GM12891 (cell line): ENCODE results near the gene LVRN.

Experiments used
- DNase-seq: peaks from one replicate; pipeline ENCODE4 v3.0.0; 2011; ENCODE audit warnings: low spot score; ENCODE audit not compliant: insufficient read length
- FAIRE-seq: peaks from 2 replicates; lab custom pipeline; 2011; peaks lifted over from hg19 to GRCh38; lab: Jason Lieb, UNC
- PAX5 ChIP-seq: IDR thresholded peaks from 2 replicates; pipeline ENCODE4 v1.6.1; 2011; ENCODE audit warnings: low read length, moderate library complexity, mild to moderate bottlenecking; ENCODE audit not compliant: insufficient read depth, severe bottlenecking
- POLR2A ChIP-seq: IDR thresholded peaks from 2 replicates; pipeline ENCODE4 v1.6.1; 2011; ENCODE audit warnings: low read depth, low read length, control low read depth
- POLR2AphosphoS5 ChIP-seq: IDR thresholded peaks from 2 replicates; pipeline ENCODE4 v1.6.1; 2011; ENCODE audit warnings: low read depth, low read length, control low read depth
- POU2F2 ChIP-seq: IDR thresholded peaks from 2 replicates; pipeline ENCODE4 v1.6.1; 2011; ENCODE audit warnings: low read depth, mild to moderate bottlenecking, control low read depth, low read length, moderate library complexity
- SPI1 ChIP-seq: IDR thresholded peaks from 2 replicates; pipeline ENCODE4 v1.6.1; 2011; ENCODE audit warnings: low read depth, low read length, control low read depth
- TAF1 ChIP-seq: IDR thresholded peaks from 2 replicates; pipeline ENCODE4 v1.6.1; 2011; ENCODE audit warnings: low read depth, low read length, control low read depth

LVRN gene

DNA sequence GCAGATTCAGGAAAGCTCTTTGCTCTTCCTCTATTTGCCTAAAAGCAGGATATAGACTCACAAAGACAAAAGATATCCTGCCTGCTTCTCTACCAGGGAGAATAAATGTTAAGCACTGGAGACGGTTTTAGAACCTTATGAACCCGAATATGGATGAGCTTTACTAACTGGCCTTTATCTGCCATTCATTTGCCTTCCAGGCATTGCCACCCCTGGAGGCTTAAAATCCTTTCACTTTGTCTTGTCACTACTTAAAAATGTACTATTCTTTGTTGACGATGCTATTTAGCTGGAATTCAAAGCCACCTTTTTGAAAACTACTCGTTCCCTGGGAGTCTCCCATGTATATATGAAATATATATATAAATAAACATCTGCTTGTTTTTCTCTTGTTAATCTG is 23.2 kb upstream of the LVRN start:
- TF ChIP-seq POU2F2 (no peak), POLR2A (no peak), POLR2AphosphoS5 (no peak)
- FAIRE-seq (no peak), DNase-seq (no peak)

DNA sequence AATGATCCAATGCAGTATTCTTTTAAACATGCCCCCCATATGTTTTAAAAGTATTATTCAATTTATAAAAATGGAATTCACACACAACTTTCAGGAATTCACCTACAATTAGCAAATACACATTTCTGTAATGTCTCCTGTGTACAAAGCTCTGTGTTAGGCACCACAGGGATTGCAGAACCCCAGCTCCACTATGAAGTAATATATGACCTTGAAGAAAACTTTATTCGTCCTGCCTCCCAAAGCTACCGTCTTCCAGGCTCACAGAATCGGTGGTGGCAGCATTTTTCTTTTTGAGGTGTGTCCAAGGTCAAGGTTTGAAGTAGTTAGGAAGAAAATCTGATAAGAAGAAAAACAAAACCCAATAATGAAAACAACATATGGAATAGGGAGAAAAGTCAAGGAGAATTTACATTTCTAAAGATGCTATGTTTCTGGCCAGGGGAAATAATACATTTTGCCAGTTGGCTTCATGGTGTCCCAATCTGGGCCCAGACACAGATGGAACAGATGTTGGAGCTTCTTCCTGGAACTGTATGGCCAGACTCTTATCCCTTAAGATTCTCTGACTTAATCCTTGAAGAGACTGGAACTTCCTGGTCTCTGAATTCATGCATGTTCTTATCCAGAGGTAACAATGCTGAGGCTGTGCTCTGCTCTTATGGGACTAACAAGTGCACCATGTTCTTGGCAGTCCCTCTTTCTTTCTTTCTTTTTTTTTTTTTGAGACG is 22.0 kb upstream of the LVRN start:
- no peak for DNase-seq
- no peak for TF ChIP-seq TAF1
- no peak for FAIRE-seq

DNA sequence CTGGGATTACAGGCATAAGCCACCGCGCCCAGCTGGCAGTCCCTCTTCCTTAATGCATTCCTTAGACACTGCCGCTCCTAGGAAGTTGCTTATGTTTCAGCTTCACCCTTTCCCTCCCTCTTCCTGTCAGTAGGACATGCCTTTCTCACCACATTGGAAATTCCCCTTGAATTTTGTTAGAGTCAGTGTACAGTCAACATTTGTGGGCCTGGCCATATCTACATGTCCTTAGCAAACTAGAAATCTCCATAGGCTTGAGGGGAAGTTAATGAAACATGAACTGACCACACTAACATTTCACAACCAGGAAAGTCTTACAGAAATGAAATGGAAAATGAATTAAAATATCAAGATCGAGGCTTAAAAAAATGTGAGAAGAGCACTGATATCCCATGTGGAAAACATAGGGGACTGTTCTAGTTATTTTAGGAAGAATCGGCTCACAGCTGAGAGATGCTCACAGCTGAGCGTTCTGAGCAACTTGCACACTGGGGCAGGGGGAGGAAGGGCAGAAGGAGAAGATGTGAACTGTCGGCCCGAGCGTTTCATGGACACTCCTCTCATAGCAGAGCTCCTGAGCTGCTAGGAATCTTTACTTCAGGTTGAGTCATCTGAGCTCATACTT is 21.1 kb upstream of the LVRN start:
- DNase-seq = no peak
- FAIRE-seq = no peak
- TF ChIP-seq POU2F2 (no peak), PAX5 (no peak), SPI1 (no peak), POLR2AphosphoS5 (no peak), POLR2A (no peak), TAF1 (no peak)

DNA sequence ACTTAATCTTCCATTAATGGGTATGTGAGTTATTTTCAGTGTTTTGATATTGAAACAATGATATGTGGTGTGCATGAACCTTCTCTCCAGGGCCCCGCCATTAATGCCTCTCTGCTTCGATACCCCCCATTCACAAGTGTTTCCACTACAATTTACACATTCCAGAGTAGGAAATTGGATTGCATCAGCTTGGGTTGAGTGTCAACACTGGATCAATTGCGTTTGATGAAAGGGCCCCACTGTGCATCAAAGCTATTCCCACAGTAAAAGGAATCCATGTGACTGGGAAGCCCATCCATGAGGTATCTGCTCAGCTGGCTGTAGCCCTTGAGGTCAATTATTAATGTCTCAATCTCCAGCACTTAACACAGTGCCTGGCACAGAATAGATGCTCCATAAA is 17.8 kb upstream of the LVRN start:
- no peak for TF ChIP-seq POLR2A
- TF ChIP-seq SPI1 = no peak
- no peak for TF ChIP-seq POU2F2
- no peak for TF ChIP-seq POLR2AphosphoS5
- no peak for TF ChIP-seq TAF1
- no peak for TF ChIP-seq PAX5
- no peak for FAIRE-seq
- no peak for DNase-seq

DNA sequence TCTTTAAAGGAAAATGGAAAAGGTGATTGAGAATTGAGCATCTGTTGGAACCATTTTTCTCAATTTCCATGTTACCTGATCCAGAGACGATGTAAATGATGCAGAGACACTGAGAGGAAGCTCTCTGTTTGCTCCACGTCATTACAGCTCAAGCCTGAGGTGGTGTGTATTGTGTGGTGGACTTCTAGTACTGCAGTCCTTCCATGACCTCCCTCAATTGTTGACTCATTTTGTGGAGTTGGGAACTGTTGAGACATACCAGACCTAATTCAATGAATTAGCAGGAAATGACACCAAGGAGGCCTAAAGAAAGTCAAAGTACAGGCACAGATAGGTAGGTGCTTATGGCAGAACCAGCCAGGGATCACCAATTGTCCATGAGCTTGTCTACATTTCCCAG is 15.6 kb upstream of the LVRN start:
- FAIRE-seq (no peak), DNase-seq (no peak)
- TF ChIP-seq POLR2AphosphoS5 (no peak), SPI1 (no peak), POU2F2 (no peak), TAF1 (no peak), PAX5 (no peak), POLR2A (no peak)

DNA sequence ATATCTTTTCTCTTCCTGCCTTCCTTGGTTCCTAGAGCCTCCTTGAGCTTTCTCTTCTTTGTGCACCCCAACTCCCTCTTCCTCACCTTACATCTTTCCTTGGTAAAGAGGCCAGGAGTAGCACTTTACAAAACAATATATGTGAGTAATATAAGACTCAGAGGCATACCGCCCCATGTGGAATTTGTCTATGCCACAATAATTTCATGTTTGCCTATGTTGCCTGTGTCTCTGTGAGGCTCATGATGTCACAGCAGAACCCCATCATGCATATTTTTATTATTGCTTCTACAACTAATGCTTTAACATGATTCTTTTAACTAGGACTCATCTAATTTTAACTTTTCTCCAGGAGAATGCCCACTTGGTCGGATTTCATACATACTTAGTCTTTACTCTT is 15.0 kb upstream of the LVRN start:
- DNase-seq = no peak
- no peak for TF ChIP-seq SPI1
- no peak for TF ChIP-seq POU2F2
- no peak for TF ChIP-seq PAX5
- TF ChIP-seq TAF1 = no peak
- no peak for TF ChIP-seq POLR2A
- TF ChIP-seq POLR2AphosphoS5 = no peak
- FAIRE-seq = no peak

DNA sequence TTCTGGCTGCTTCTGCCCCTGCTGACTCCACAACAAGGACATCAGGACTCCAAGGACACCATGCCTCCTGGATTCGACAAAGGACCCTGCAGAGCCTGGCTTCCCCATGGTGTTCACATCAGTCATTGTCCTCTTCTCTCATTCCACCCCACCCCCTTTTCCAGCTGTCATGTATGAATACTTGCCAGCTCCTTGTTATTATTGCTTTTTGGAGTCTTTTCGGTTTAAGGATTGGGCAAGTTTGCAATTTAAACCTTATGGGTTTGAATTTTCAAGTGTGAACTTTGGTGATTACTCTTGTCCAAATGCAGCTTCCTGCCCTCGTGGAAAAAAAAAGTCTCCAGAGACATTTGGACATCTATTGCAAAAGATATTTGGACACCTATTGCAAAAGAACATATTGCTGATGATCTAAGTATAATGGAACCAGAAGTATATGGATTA is 14.2 kb upstream of the LVRN start:
- FAIRE-seq = no peak
- TF ChIP-seq PAX5 (no peak), POLR2AphosphoS5 (no peak), SPI1 (no peak), POU2F2 (no peak), TAF1 (no peak), POLR2A (no peak)
- DNase-seq = no peak

DNA sequence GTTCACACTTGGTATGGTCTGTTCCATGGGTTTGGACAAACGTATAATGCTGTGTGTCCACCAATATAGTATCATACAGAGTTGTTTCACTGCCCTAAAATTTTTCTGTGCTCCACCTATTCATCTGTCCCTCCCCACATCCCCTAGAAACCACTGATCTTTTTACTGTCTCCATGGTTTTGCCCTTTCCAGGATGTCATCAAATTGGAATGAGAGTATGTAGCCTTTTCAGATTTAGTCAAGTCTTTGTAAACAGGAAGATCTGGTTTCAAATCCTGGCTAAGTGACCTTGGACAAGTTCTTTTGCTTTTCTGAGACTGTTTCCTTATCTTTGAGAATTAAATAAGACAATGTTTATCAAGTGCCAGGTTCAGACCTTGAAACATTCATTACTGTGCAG is 13.2 kb upstream of the LVRN start:
- FAIRE-seq (no peak), DNase-seq (no peak)
- TF ChIP-seq PAX5 (no peak), TAF1 (no peak), SPI1 (no peak), POLR2A (no peak), POU2F2 (no peak), POLR2AphosphoS5 (no peak)

- TF ChIP-seq POU2F2 (no peak), SPI1 (no peak), PAX5 (no peak), POLR2A (no peak), POLR2AphosphoS5 (no peak), TAF1 (no peak)
- FAIRE-seq (no peak), DNase-seq (no peak)
These were observed 9.7 kb upstream of the LVRN start for GRCh38 chr5:115952588-115952987.

DNA sequence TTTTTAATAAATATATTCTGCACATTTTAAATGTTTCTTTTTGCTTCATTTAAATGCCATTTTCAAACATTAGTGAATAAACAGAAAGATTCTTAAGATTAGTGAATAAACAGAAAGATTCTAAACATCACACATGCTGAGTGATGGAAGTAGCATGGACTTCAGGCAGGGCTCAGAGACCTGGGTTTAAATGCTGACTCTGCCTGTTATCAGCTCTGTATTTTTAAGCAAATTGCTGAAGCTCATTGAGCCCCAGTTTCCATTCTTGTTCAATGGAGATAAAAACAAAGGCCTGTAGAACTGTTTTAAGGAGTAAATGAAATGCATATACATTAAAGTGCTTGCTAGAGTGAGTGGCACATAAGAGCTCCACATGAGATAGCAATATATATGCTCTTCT is 8.1 kb upstream of the LVRN start:
- TF ChIP-seq TAF1 (no peak), PAX5 (no peak), POLR2AphosphoS5 (no peak), SPI1 (no peak), POU2F2 (no peak), POLR2A (no peak)
- no peak for FAIRE-seq
- DNase-seq = no peak
